GM18873 (cell line): Measurements from ENCODE around the gene M6PR.
A peak's percentile ranks its signal among the peaks of the same experiment; 100 is the strongest.

Source experiments
- ATAC-seq: cut with Tn5 transposase; IDR thresholded peaks from one replicate; pipeline ENCODE4 v1.9.1; 2021; ENCODE audit warnings: mild to moderate bottlenecking, moderate library complexity, moderate number of reproducible peaks; ENCODE audit not compliant: unreplicated experiment, low FRiP score

M6PR gene

DNA sequence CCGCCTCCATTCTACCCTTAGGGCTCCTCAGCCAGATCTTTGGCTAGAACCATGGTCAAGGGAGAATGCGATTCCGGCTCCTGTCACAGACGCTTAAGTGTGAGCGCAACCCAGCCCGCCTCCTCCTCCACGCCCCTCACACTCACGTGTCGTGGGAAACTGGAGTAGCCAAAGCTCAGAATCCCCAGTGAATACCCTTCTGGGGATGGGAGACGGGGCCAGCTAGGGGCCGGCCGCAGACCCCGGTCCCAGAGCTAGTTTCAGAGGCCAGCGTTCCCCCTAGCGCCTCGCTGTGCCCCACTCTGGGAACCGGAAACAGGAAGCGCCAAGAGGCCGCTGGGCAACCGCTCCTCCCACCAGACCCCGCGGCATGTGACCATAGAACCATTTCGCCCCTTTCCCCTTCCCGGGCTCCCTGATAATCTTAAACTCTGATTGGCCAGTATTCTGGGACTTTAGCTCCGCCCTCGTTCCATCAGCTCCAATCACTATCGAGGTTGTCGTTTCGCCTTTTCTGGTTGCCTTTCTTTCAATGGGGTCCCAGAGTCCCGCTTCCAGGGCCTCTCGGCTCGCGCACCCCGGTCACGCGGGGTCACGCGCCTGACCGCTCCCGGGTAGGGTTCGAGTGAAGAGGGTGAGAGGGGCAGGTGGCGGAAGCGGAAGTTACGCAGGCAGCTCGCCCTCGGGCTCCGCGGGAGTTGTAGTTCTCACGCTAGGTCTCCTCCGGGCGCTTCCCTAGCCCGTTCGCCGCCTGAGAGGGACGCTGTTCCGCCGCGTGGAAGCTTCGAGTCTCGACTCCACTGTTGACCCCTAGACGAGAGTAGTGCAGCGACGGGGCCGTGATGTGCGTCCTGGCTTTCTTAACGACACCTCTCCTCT lies at the start of gene M6PR:
M6PR (minus strand) TSS at position 304 of the 879 bp plus-strand sequence. CDS start 3,241 bp downstream, outside the sequence.
- peak; percentile 78 for ATAC-seq

DNA sequence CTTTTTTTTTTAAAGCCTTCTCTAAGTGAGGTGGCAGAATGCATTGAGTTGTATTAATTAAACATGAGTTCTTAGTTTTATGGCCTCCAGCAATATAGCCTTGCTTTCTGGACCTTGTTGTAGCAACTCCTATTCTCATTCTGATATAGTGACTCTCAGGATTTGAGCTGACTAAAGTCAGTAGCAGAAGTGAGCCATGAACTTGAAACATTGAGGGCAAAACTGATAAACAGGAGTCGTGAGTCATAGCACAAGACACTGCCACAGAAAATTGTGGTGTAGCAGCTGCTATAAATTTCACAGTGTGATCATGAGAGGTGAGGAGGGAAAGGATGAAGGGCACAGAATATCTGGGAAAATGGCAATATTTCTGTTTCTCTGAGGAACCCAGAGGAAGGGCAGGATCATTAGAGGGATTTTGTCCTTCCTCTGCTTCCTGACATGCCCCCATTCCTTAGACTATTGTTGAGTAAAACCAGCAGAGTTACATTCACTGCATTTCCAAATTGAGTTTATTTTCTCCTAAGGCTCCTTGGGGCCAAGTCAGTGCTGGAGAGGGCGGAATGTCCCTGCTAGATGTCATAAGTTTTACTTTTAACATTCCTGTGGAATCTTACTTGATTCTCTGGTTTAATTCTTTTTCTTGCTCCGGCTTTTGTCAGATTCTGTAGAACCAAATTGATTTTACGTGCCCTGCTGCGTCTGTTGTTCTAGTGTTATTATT lies 47.4 kb upstream of the M6PR start:
- ATAC-seq: peak; percentile 93

DNA sequence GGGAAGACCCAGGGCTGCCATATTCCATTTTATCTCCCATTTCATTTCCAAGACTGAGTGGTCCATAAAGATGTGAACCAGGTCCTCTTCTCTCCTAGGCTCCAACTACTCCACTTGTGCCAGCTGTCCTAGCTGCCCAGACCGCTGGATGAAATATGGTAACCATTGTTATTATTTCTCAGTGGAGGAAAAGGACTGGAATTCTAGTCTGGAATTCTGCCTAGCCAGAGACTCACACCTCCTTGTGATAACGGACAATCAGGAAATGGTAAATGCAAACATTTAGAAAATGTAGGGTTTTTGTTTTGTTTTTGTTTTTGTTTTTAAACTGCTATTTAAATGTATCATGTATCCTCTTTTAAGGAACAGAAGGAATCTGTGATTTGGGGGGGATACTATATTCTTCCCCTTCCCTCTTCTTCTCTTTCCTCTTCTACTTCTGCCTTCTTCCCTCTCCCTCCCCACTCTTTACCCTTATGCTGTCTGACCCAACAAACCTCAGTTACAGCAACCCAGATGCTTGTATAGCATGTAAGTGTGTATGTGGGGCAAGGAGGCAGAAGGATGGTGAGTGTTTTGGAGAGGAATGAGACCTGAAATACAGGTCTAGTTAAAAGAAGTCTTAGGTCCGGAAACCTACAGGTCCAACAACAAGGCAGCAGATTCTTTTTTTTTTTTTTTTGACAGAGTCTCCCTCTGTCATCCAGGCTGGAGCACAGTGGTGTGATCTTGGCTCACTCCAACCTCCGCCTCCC lies 45.8 kb upstream of the M6PR start:
- ATAC-seq: no peak

DNA sequence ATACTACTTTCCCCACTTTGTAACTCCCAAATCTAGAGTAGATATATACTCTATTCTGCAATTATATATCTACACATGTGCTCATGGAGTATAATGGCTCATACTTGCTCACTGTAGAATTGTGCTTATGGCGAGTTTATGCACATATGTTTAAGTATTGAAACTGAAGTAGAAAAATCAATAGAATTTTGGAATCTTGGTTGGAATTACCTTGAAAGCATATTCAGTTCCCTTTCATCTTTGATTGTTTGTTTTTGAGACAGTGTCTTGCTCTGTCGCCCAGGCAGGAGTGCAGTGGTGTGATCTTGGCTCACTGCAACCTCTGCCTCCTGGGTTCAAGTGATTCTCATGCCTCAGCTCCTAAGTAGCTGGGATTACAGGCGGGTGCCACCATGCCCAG lies 44.4 kb upstream of the M6PR start:
- no peak for ATAC-seq

DNA sequence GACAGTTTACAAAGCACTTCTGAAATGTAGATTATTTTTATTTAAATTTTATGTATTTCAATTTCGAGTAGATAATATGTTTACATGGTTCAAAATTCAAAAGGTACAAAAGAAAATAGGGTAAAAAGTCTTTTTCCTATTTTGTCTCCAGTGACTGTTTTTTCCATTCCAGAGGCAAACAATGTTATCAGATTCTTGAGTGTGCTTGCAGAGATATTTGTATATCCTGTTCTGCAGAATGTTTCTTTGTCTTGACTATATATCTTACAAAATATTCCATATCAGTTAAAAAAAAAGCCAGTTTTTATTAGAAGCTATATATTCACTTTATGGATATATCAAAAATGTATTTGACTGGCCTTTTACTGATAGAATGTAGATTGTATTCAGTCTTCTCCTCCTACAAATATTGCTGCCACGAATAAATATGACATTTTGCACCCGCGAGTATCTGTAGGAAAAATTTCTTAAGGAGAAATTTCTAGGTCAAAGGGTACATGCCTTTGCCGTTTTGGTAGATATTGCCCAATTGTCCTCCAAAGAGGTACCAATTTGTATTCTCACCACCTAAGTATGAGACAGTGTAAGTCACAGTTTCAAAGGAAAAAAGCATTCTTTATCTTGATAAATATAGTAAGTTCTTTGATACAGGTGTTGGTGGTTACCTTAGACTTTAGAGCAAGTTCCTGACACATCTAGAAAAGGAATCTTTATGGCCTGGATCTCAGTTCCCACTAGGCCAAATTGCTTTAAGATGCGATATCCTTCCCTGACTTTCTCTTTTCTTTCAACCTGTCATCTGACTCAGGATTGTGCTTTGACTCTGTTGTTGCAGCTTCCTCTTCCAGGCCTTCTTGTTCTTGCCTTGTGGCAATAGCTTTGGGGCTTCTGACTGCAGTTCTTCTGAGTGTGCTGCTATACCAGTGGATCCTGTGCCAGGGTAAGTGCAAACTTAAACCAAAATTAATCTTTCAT lies 42.2 kb upstream of the M6PR start:
- ATAC-seq: no peak

DNA sequence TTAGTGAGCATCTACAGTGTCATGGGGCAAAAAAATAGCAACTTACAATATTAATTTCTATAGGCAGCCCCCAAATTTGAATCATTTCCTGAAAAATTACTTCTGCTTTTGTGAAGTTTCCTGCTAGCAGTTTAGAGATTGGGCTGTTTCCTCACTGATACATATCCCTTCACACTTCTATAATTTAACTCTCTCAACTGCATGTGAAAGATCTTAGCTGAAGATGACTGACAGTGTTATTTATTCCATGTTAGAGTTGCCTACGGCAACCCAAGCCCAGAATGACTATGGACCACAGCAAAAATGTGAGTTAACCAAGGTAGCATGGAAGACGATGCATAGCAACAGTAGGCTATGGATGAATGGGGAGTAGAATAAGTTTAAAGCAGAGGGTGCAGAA lies 40.0 kb upstream of the M6PR start, which contains the start of gene KLRG1:
KLRG1 (plus strand) TSS at position 134 of the 400 bp plus-strand sequence; CDS start at position 224, 90 bp downstream.
- no peak for ATAC-seq

DNA sequence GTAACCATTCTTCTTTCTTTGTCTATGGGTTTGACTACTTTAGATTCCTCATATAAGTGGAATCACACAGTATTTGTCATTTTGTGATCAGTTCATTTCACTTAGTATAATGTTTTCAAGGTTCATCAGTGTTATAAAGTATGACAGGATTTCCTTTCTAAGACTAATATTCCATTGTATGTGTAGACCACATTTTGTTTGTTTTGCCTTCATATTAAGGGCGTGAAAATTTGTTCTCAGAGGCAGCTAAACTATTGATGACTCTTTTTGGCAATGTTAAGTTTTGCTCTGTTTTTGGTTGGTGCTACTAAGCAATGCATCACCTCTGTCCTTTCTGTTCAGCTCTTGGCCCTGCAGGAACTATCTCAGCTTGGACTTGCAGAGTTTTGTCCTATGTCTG lies 38.2 kb upstream of the M6PR start:
- no peak for ATAC-seq

DNA sequence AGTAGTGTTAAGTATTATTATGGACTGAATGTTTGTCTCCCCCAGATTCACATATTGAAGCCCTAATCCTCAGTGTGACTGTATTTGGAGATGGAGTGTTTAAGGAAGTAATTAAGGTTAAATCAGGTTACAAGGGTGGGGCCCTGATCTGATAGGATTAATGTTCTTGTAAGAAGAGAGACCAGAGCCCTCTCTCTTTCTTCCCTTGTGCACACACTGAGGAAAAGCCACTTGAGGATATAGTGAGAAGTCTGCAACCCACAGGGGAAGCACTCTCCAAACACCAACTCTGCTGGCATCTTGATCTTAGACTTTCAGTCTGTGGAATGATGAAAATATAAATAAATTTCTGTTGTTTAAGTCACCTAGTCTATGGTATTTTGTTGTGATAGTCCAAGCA lies 37.7 kb upstream of the M6PR start:
- ATAC-seq: no peak

DNA sequence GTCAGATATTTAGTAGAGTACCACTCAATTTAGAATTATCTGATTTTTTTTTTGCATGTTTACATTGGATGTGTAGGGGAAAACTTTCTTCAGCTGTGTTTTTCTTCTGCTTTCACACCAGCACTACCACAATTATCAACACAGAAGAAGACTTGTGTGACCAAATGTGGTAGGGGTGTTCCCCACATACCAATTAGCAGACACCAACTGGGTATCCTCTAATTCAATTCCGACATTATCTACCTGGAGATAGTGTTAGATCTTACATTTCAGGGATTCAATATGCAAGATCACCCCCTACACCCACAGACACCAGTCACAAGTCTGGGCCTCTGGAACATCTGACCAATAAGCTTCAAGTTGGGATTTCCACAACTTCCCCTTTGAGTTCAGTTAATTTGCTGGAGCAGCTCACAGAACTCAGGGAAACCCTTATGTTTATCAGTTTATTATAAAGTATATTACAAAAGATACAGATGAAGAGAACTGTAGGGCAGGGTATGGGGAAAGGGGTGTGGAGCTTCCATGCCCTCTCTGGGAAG lies 35.8 kb upstream of the M6PR start:
- ATAC-seq: no peak

DNA sequence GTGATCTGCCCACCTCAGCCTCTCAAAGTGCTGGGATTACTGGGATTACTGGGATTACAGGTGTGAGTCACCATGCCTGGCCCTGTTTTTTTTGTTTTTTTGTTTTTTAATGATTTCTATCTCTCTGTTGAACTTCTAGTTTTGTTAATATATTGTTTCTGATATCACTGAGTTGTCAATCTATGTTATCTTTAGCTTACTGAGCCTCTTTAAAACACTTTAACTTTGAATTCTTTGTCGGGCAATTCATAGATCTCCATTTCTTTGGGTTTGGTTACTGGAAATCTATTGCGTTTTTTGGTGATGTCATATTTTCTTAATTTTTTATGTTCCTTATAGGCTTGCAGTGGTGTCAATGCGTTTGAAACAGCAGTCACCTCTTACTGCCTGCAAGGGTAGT lies 30.7 kb upstream of the M6PR start:
- no peak for ATAC-seq

DNA sequence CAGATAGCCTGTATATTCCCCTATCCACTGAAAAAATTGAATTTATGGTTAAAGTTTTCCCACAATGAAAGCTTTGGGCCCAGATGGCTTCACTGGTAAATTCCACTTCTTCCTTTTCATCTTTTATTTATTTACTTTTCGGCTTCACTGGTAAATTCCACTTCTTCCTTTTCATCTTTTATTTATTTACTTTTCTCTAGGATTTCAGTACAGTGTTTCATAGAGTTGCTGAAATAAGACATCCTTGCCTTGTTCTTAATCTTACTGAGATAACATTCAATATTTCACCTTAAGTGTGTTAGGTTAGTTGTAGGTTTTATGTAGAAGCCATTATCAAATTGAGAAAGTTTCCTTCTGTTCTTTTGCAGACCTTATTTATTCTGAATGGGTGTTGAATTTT lies 21.0 kb upstream of the M6PR start:
- no peak for ATAC-seq

DNA sequence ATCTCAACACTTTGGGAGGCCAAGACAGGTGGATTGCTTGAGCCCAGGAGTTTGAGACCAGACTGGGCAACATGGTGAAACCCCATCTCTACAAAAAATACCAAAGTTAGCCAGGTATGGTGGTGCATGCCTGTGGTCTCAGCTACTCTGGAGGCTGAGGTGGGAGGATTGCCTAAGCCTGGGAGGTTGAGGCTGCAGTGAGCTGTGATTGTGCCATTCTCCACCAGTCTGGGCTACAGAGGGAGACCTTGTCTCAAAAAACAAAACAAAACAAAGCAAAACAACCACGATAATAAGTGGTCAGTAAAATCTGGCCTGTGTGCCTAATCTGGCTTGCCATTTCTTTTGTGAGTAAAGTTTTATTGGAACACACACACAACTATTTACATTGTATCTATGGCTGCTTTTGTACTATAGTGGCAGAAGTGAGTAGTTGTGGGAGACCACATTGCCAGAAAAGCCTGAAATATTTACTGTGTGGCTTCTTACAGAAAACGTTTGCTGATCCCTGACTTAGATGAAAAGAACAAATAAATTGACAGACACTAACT lies 20.5 kb upstream of the M6PR start:
- ATAC-seq: no peak

DNA sequence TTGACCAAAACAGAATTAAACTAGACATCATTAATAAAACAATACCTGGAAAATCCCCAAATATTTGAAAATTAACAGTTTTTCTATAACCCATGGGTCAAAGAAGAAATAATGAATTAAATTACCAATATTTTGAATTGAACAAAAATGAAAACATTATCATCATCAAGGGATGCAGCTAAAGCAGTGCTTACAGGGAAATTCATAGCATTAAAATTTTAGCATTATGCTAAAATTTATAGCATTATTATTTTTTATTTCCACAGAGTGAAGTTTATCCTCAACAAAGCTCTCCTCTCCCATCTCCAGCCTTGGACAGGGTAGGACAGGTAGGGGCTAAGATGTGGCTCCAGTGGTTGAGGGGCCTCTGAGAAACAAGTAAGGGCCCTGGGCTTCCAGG lies 19.3 kb upstream of the M6PR start:
- no peak for ATAC-seq

DNA sequence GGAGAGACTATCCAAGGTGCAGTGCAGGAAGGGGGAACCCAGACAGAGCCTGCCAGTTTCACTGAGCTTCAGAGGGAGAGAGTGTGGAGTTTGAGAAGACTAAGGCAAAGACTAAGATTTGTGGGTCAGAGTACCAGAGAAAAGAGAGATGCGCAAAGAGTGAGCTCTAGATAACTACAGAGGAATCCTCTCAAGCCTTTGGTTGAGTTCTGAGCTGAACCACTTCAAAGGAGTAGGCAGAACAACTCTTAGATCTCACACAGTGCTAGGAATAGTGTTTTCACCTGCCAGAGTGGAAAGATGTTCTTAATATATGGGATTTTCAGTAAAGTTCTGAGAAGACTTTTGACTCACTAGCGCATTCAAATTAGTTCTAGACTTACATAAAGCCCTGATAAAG lies 10.7 kb upstream of the M6PR start:
- no peak for ATAC-seq

DNA sequence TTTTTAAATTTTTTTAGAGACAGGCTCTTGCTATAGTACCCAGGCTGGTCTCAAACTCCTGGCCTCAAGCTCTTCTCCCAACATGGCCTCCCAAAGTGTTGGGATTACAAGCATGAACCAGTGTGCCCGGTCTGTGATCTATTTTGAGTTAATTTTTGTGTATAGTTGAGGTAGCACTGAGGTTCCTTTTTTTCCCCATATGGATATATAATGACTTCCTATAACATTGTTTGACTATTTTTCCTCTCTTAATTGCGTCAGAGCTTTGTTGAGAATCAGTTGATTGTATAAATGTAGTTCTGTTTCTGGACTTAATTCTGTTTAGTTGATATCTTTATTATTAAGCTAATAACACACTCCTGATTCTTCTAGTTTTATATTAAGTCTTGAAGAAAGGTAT lies 8.6 kb upstream of the M6PR start:
- ATAC-seq: no peak

DNA sequence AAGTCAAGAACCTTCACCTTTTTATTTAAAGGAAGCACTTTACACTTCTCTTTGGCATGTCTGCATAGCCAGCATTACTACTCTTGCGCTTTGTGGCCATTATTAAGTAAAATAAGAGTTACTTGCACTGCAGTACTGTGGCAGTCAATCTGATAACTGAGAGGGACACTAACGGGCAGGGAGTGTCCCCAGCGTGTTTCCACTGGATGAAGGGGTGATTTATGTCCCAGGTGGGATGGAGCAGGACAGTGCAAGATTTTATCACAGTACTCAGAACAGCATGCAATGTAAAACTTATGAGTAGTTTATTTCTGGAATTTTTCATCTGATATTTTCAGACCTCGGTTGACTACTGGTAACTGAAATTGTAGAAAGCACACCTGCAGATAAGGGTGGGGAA lies 8.1 kb upstream of the M6PR start:
- ATAC-seq: no peak

DNA sequence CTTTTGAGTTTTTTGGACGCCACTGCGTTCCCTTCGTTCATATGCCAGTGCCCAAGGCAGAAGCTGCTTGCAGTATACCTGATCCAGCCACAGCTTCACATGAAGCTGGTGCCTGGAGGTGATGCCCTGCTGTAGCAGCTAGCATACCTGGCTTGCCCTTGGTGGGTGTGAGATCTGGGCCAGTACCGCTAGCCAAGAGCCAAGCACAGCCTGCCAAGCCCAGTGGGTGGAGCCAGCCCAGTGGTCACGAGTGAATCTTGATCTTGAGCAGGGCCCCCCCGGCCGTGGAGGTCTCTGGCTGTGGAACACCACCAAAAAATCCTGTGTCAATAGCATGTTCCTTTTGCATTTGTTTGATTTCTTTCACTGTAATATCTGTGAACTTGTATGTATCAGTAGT lies 7.3 kb upstream of the M6PR start:
- no peak for ATAC-seq

DNA sequence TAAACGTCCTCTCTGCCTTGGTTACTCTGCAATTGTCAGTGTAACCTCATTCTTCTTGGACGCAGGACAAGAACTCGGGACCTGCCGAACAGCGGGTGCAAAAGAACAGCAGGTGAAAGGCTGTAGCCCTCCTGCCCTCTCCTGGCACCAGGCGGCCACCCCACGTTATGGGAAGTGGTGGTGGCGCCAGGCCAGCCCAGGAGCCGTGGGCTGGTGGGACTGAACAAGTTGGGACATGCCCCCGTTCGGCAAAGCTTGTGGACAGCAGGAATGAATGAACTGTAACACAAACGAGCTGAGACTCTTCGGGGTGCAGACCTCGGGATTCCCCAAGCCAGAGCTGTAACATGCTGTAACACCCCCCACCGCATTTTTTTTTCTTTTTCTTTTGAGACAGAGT lies 6.6 kb upstream of the M6PR start:
- no peak for ATAC-seq

DNA sequence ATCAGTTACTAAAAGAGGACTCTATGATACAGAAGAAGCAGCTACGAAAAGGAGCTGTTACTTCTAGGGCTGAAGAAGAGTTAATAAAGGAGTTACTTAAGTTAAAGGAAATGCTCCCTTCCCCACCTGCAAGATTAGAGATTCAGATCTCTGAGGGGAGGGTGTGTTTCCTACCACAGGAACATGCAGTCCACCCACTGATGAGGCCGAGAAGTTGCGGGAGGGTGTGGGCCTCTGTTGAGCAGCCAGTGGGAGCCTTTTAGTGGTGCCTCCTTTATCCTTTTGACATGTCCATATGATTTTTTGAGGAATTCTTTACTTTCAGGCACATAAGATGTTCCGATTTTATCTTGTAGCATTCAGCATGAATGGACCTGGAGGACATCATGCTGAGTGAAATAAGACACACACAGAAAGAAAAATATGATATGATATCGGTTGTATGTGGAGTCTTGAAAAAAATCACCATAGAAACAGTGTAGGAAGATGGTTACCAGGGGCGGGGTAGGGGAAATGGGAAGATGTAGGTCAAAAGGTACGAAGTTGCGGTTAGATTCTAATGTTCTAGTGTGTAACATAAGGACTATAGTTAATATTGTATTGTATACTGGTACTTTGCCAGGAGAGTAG lies 4.4 kb upstream of the M6PR start:
- ATAC-seq: no peak
